NCI-H510A treated with DMSO at 0.1 percent for 48 hours (cell line): ENCODE data around the gene MCM7.
A peak's percentile ranks its signal among the peaks of the same experiment; 100 is the strongest.

Experiments
- DNase-seq: peaks from one replicate; lab custom pipeline; 2025; lab: John Stamatoyannopoulos, UW

The MCM7 gene

DNA sequence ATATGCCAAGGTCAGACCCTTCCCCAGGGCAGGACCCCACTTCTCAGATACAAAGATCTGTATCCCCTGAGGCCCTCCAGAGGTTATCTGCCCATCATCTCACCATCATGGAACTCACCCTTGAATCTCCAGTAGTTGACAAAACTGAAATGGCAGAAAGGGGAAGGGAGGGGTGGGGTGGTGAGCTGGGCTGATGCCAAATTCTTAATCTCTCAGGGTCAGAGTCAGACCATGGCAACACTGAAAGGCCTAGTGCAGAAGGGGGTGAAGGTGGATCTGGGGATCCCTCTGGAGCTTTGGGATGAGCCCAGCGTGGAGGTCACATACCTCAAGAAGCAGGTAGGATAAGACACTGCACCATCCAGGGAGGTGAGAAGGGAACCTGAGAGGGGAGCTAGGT, 21.4 kb upstream of the MCM7 start:
- DNase-seq = no peak

- peak; percentile 85 for DNase-seq
Observed at GRCh38 chr7:100122067-100122466, 20.9 kb upstream of the MCM7 start.

- no peak for DNase-seq
Observed at GRCh38 chr7:100120733-100121036, 19.5 kb upstream of the MCM7 start.

- peak; percentile 5 for DNase-seq
Observed at GRCh38 chr7:100119970-100120732, 19.0 kb upstream of the MCM7 start.

GRCh38 chr7:100119072-100119969, 18.1 kb upstream of the MCM7 start, which contains the start of the genes CNPY4 and TAF6:
Gene CNPY4, plus strand, starts transcription at chr7:100119634. Its CDS starts 111 bp downstream, at chr7:100119745.
Gene TAF6, minus strand, starts transcription at chr7:100119358. Its CDS starts 5,149 bp downstream, at chr7:100114209.
- DNase-seq = peak; percentile 89

GRCh38 chr7:100118388-100119071, 17.3 kb upstream of the MCM7 start:
- DNase-seq = no peak

GRCh38 chr7:100115026-100115425, 13.8 kb upstream of the MCM7 start:
- DNase-seq = no peak

GRCh38 chr7:100111914-100112313, 10.7 kb upstream of the MCM7 start:
- no peak for DNase-seq

DNA sequence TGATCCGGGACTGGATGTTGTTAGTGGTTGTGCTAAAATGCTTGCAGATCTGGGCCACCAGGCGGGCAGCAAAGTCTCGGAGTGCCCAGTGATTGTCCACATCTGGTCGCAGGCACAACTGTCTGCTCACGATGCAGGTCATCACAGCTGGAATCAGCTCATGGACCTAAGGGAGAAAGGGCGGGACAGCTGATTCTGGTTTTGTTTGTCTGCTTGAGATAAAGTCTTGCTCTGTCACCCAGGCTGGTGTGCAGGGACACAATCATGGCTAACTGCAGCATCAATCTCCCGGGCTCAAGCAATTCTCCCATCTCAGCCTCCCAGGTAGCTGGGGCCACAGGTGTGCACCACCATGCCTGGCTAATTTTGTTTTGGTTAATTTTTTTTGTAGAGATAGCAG, 10.0 kb upstream of the MCM7 start:
- no peak for DNase-seq

- DNase-seq = no peak
Observed at GRCh38 chr7:100109521-100110163, 8.4 kb upstream of the MCM7 start.

- no peak for DNase-seq
Observed at GRCh38 chr7:100107890-100108289, 6.7 kb upstream of the MCM7 start.

DNA sequence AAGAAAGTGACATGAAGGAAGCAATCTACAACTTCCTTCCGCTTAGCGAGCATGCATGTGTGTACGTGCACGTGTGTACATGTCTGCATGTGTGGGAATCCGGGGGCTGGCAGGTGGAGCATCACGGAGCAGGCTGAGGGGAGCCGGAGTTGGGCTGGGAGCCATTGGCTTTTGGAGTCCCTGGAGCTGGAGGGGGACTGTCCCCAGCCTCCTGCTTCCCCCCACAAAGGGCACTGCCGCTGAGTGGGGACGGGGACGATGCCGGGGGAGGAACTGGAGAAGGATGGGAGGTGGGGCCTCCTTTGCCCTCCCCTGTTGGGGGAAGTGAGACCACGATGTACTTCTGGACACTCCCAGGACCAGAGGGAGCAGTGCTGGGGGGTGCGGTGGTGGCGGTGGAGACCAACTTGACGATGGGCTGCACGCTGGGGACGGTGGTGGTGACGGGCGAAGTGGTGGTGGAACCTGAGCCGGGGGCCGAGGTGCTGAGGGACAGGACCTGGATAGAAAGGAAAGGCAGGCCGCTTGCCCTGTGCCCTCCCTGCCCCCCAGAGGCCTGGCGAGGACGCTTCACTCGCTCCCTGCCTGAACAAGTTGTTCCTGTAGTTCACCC, 6.0 kb upstream of the MCM7 start:
- no peak for DNase-seq

DNA sequence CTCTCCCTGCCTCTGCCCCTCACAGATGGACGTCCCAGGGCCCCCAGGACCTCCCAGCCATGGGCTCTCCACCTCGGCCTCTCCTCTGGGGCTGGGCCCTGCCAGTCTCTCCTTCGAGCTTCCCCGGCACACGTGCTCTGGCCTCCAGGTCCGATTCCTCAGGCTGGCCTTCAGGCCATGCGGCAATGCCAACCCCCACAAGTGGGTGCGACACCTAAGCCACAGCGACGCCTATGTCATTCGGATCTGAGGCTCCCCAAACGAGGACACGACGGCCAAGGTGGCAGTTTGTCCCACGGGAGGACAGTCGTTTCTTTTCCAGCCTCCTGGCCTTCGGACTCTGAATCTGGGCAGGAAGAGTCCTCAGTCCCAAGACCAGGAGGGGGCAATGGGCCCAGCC, 5.4 kb upstream of the MCM7 start:
- DNase-seq = no peak

- no peak for DNase-seq
Observed at GRCh38 chr7:100105534-100105933, 4.3 kb upstream of the MCM7 start.

DNA sequence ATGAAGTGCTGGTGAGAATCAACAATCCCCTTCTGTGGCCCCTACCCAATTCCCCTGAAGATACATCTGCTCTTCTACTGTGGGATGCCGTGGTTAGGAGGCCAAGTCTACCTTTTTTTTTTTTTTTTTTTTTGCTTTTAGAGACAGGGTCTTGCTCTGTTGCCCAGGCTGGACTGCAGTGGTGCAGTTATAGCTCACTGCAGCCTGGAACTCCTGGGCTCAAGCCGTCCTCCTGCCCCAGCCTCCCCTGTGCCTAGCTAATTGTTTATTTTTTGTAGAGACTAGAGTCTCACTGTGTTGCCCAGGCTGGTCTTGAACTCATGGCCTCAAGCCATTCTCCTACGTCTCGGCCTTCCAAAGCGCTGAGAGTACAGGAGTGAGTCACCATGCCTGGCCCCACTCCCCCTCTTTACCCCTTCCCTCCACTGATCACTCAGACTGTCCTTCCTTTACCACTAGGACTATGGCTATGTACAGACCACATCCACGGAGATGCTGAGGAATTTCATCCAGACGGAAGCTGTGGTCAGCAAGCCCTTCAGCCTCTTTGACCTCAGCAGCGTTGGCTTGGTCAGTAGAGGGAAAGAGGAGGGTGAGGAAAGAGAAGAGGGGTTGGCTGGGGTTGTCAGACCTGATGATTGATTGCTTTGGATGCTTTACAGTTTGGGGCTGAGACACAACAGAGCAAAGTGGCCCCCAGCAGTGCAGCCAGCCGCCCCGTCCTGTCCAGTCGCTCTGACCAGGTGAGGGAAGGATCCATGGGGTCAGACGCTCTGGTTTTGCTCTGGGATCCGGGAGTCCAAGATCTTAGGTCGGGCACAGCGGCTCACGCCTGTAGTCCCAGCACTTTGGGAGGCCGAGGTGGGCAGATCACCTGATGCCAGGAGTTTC, 2.0 kb upstream of the MCM7 start:
- no peak for DNase-seq

DNA sequence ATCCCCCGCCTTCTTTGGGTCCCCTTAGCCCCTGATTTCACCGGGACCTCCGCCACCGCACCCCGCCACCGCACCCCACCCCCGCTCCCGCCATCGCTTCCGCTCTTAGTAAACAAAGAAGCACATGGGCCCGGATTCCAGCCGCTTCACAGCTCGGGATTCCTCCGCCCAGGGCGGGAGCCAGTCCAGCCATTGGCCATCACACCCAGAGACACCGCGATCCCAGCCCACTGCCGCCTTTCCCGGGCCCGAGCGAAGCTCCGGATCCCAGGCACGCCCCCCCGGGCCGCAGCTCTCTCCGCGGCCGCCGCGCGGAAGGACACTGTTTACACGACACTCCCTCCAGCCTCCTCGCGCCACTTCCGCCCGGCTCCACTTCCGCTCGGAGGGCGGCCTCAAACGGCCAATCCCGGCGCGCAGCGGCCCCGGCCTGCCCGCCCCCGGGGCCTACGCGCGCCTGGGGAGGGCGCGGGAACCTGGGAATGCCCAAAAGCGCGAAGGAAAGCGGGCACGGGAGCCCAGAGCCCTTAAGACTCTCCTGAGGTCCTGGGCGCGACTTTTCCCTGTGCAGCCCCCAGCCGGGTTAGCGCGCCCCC, 679 bp downstream of the MCM7 start:
- DNase-seq = peak; percentile 75

- DNase-seq = no peak
Observed at GRCh38 chr7:100099452-100099851, 1.7 kb downstream of the MCM7 start.

- DNase-seq = no peak
Observed at GRCh38 chr7:100098913-100099312, 2.3 kb downstream of the MCM7 start.

DNA sequence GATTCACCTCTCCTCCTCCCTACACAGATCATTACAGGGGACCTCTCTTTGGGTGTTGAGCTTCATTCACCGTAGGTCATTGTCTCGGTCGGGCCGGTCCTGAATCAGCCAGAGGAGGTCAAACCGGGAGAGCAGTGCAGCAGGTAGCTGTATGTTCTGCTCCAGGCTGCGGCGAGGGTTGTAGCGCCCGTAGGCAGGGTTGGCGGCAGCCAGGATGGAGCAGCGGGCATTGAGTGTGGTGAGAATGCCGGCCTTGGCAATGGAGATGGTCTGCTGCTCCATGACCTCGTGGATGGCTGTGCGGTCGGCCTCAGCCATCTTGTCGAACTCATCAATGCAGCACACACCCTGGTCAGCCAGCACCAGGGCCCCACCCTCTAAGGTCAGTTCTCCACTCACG, 5.5 kb downstream of the MCM7 start:
- no peak for DNase-seq

GRCh38 chr7:100095289-100095688, 5.9 kb downstream of the MCM7 start:
- DNase-seq = no peak
